Type B pancreatic cell (in vitro differentiated cells): ENCODE data around the gene COL8A2. TPM values are rescaled to one million over a fixed set of nuclear protein-coding genes. Genes with fewer than 3 reads are reported as not detected.

Experiments used
- DNase-seq: peaks from one replicate; pipeline ENCODE4 v3.0.0; 2021; ENCODE audit warnings: mixed read lengths; ENCODE audit not compliant: unreplicated experiment; ENCODE audit errors: extremely low spot score
- H3K27ac Mint-ChIP-seq: 2 replicates; pipeline ENCODE4 v1.8.0; 2021; ENCODE audit warnings: mild to moderate bottlenecking, mixed read lengths
- H3K27me3 Mint-ChIP-seq: 2 replicates; pipeline ENCODE4 v1.8.0; 2021; ENCODE audit warnings: mixed read lengths
- H3K36me3 Mint-ChIP-seq: 2 replicates; pipeline ENCODE4 v1.8.0; 2021; ENCODE audit warnings: mixed read lengths
- H3K4me1 Mint-ChIP-seq: one replicate; pipeline ENCODE4 v1.8.0; 2021; ENCODE audit warnings: mixed read lengths; ENCODE audit not compliant: unreplicated experiment
- H3K4me3 Mint-ChIP-seq: 2 replicates; pipeline ENCODE4 v1.8.0; 2021; ENCODE audit warnings: mild to moderate bottlenecking, mixed read lengths
- H3K9me3 Mint-ChIP-seq: 2 replicates; pipeline ENCODE4 v1.8.0; 2021; ENCODE audit warnings: mixed read lengths
- total RNA-seq: library from RNA; stranded (reverse); gene quantifications from 2 replicates; pipeline ENCODE4 v1.2.1, GENCODE V29; 2021; ENCODE audit warnings: low replicate concordance
- TF ChIP-seq, protein P1 (sequence below): fragments of 200-600 bp; sonication (generic); conservative IDR thresholded peaks from 2 replicates; pipeline ENCODE4 v1.5.0; 2021; ENCODE audit warnings: antibody characterized with exemption, mild to moderate bottlenecking

COL8A2 gene
- total RNA-seq, 1 donor from 2014 or later, result 2.5 TPM

DNA sequence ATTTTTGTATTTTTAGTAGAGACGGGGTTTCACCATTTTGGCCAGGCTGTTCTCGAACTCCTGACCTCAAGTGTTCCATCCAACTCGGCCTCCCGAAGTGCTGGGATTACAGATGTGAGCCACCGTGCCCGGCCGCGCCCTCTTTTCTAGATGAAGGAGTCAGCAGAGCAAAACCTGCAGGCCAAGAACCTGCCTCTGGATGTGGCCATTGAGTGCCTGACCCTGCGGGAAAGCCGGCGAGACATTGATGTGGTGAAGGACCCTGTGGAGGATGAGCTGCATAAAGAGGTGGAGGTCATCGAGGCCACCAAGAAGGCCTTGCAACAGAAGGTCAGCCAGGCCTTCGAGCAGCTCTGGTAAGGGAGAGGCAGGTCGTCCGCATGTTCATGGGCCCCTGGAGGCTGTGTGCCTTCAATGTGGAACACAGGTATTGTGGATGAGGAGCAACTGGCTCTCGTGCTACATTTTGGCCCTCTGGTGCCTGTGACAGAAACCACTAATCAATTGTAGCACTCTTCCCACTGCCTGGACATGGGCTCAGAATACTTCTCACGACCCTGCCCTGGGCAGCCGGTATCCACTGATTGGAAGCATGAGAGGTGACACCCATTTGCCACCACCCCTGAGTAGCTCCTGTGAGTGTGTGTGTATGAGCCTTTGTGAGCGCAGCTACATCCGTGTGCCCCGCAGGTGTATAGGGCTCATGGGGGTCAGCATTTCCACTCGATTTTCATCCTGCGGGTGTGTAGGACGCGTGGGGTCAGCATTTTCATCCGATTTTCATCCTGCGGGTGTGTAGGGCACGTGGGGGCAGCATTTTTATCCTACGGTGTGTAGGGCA is 39.1 kb downstream of the COL8A2 start:
- H3K4me1 Mint-ChIP-seq, result peaks cover 10% of the 10 kb centered on the region
- peaks cover 5% of the 10 kb centered on the region for H3K36me3 Mint-ChIP-seq
- no peaks in the 10 kb centered on the region for H3K9me3 Mint-ChIP-seq
- H3K4me3 Mint-ChIP-seq, result peak overlapping the region; percentile 59
- TF ChIP-seq, protein P1, sequence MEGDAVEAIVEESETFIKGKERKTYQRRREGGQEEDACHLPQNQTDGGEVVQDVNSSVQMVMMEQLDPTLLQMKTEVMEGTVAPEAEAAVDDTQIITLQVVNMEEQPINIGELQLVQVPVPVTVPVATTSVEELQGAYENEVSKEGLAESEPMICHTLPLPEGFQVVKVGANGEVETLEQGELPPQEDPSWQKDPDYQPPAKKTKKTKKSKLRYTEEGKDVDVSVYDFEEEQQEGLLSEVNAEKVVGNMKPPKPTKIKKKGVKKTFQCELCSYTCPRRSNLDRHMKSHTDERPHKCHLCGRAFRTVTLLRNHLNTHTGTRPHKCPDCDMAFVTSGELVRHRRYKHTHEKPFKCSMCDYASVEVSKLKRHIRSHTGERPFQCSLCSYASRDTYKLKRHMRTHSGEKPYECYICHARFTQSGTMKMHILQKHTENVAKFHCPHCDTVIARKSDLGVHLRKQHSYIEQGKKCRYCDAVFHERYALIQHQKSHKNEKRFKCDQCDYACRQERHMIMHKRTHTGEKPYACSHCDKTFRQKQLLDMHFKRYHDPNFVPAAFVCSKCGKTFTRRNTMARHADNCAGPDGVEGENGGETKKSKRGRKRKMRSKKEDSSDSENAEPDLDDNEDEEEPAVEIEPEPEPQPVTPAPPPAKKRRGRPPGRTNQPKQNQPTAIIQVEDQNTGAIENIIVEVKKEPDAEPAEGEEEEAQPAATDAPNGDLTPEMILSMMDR, result no peak
- H3K27me3 Mint-ChIP-seq, result peaks cover 6% of the 10 kb centered on the region
- DNase-seq, result peak; percentile 57
- peak overlapping the region; percentile 16 for H3K27ac Mint-ChIP-seq

DNA sequence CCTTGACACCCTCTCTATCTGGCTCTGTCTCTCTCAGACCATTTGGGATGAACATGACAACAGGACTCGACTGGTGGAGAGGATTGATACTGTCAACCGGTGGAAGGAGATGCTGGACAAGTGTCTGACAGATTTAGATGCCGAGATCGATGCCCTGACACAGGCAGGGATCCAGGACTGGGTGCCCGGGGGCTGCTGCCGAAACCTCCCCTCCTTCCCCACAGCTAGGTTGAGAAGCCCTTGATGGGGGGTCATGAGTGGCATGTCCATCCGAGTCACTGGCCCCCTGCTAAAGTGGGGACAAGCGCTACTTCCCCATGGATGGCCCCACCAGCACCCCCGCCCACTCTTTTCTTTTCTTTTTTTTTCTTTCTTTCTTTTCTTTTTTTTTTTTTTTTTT is 39.9 kb downstream of the COL8A2 start:
- no peak for DNase-seq
- H3K36me3 Mint-ChIP-seq, result peaks cover 5% of the 10 kb centered on the region

DNA sequence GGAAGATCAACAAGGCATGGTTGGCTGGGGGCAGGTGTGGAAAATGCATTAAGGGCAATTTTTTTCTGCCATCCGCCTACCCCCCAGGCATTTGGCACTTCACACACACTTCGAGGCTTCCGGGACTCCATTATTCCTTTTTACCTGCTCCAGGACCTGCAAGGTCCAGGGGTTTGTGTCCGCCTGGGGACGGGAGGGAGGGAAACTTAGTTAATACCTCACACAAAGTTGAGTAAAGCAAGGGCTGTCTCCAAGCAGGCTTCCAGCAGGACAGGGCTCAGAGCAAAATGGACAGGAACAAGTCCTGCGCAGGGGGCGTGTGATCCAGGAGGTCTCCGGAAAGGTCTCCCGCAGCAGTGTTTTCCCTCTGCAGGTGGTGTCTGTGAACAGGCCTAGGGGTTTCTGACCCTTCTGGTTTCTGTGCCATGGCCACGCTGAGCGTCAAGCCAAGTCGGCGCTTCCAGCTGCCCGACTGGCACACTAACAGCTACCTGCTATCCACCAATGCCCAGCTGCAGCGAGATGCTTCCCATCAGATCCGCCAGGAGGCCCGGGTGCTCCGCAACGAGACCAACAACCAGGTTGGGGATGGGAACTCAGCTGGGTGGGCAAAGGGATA is 40.4 kb downstream of the COL8A2 start:
- H3K36me3 Mint-ChIP-seq, result peaks cover 3% of the 10 kb centered on the region
- peaks cover 6% of the 10 kb centered on the region for H3K27me3 Mint-ChIP-seq
- no peak for DNase-seq
- H3K4me1 Mint-ChIP-seq, result peaks cover 4% of the 10 kb centered on the region
- H3K4me3 Mint-ChIP-seq, result peak overlapping the region; percentile 80
- H3K9me3 Mint-ChIP-seq, result no peaks in the 10 kb centered on the region
- TF ChIP-seq, protein P1, result no peak
- peak overlapping the region; percentile 55 for H3K27ac Mint-ChIP-seq

More for the DNA sequence above, 39.9 kb downstream of the COL8A2 start:
- H3K27me3 Mint-ChIP-seq, result peaks cover 6% of the 10 kb centered on the region
- H3K9me3 Mint-ChIP-seq, result no peaks in the 10 kb centered on the region
- H3K4me1 Mint-ChIP-seq, result peaks cover 9% of the 10 kb centered on the region
- TF ChIP-seq, protein P1, result no peak
- H3K4me3 Mint-ChIP-seq, result peak overlapping the region; percentile 80
- no peak overlapping the region for H3K27ac Mint-ChIP-seq

DNA sequence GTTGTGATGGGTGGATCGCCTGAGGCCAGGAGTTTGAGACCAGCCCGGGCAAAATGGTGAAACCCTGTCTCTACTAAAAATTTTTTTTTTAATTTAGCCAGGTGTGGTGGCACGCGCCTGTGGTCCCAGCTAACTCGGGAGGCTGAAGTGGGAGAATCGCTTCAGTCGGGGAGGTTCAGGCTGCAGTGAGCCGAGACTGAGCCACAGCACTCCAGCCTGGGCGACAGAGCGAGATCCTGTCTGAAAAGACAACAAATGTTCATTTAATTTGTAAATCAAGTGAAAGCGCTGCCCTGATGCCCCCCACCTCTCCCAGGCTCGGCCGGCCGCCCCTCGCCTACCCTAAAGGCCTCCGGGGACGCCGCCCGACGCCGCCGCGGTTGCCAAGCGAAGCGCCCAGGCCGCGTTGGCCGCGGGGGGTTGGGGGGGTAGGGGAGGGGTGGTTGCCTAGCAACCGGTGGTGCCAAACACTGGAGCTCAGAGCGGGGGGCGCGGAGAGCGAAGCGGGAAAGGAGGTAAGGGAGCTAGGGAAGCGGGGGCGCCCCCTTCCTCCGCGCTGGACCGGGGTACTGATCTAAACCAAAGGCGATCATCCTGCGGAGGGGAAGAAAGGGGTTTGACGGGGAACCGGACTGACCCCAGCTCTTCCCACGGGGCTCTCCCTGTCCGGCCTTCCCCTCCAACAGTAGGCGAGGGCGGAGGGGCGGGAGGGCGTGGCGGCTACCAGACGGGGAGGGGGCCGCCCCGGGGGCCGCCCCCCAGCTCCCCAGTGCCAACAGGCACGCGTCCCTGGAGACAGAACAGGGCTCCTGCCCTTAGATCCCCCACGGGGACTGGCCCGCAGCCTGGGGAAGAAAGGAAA is 41.2 kb downstream of the COL8A2 start, which contains the start of gene TEKT2:
TEKT2 (plus strand) TSS at position 460 of the 862 bp plus-strand sequence. CDS start 828 bp downstream, outside the sequence.
- no peaks in the 10 kb centered on the region for H3K36me3 Mint-ChIP-seq
- no peak for DNase-seq
- no peaks in the 10 kb centered on the region for H3K9me3 Mint-ChIP-seq
- peak within 1 kb of the TSS; percentile 55 for H3K27ac Mint-ChIP-seq
- H3K4me3 Mint-ChIP-seq, result peak within 1 kb of the TSS; percentile 80
- H3K4me1 Mint-ChIP-seq, result no peaks in the 10 kb centered on the region
- TF ChIP-seq, protein P1, result no peak
- H3K27me3 Mint-ChIP-seq, result peaks cover 6% of the 10 kb centered on the region

DNA sequence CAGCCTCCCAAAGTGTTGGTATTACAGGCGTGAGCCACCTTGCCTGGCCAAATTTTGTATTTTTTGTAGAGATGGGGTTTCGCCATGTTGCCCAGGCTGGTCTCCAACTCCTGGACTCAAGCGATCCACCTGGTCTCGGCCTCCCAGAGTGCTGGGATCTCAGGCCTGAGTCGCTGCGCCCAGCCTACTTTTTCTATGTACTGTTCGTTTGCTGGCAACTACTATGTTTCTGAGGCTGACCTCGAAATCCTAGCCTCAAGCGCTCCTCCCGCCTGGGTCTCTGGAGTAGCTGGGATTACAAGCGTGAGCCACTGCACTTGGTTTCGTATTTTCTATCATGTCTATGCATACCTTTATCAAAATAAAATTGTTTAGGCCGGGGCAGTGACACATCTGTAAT is 41.8 kb downstream of the COL8A2 start:
- Mint-ChIP-seq H3K27ac (no peak overlapping the region), H3K4me1 (no peaks in the 10 kb centered on the region), H3K36me3 (no peaks in the 10 kb centered on the region), H3K4me3 (peak overlapping the region; percentile 77), H3K27me3 (peaks cover 6% of the 10 kb centered on the region), H3K9me3 (no peaks in the 10 kb centered on the region)
- TF ChIP-seq, protein P1, result no peak
- DNase-seq, result no peak
